A549 (cell line): ENCODE results near the gene SIGLEC5.

Source experiments
- CEBPB ChIP-seq, 2 experiments: fragments of >200 bp in 1 of 2; sonication (Bioruptor Twin) in 1 of 2; formaldehyde crosslinking in 1 of 2; IDR thresholded peaks; 2 replicates each; pipeline ENCODE4 v1.6.1; 2012 to 2016
- CTCF ChIP-seq: fragments of >200 bp; sonication (Bioruptor Twin); formaldehyde crosslinking; IDR thresholded peaks from 3 replicates; pipeline ENCODE4 v1.5.1; 2016
- EP300 ChIP-seq, 2 experiments: fragments of >200 bp; sonication (Bioruptor Twin); formaldehyde crosslinking; IDR thresholded peaks; 2 replicates in 1 of 2; 3 replicates in 1 of 2; pipeline ENCODE4 v1.6.1; 2016 to 2017
- HOXA7 ChIP-seq: fragments of 250-450 bp; sonication (Bioruptor Pico); IDR thresholded peaks from 2 replicates; pipeline ENCODE4 v1.5.0; 2020; ENCODE audit warnings: mild to moderate bottlenecking, moderate library complexity
- MAZ ChIP-seq: fragments of 150-350 bp; IDR thresholded peaks from 2 replicates; pipeline ENCODE4 v1.6.1; 2014; ENCODE audit warnings: antibody characterized with exemption, low read depth, low read length, borderline replicate concordance
- MYC ChIP-seq: IDR thresholded peaks from 2 replicates; pipeline ENCODE4 v1.6.1; 2012; ENCODE audit warnings: mild to moderate bottlenecking, inconsistent platforms, low read length, improper control_type of control experiment, borderline replicate concordance
- PBX3 ChIP-seq: IDR thresholded peaks from 2 replicates; pipeline ENCODE4 v1.6.1; 2012
- POLR2A ChIP-seq: IDR thresholded peaks from 2 replicates; pipeline ENCODE4 v1.6.1; 2012; ENCODE audit warnings: mild to moderate bottlenecking, low read length
- POLR2AphosphoS2 ChIP-seq: conservative IDR thresholded peaks from 2 replicates; pipeline ENCODE4 v1.6.1; 2012; ENCODE audit warnings: low read length, improper control_type of control experiment, inconsistent platforms
- RAD21 ChIP-seq, 2 experiments: fragments of >200 bp in 1 of 2; sonication (Bioruptor Twin) in 1 of 2; formaldehyde crosslinking in 1 of 2; IDR thresholded peaks in 1 of 2; conservative IDR thresholded peaks in 1 of 2; 2 replicates in 1 of 2; 3 replicates in 1 of 2; pipeline ENCODE4 v1.6.1; 2012 to 2018; ENCODE audit warnings: inconsistent platforms in 1 of 2
- REST ChIP-seq: fragments of 200-600 bp; sonication (generic); IDR thresholded peaks from 2 replicates; pipeline ENCODE4 v1.6.1; 2016; ENCODE audit warnings: antibody characterized with exemption, mild to moderate bottlenecking, moderate library complexity
- TF ChIP-seq, protein P1 (sequence below): IDR thresholded peaks from 2 replicates; pipeline ENCODE4 v1.6.1; 2012; ENCODE audit warnings: low read depth, borderline replicate concordance

DNA sequence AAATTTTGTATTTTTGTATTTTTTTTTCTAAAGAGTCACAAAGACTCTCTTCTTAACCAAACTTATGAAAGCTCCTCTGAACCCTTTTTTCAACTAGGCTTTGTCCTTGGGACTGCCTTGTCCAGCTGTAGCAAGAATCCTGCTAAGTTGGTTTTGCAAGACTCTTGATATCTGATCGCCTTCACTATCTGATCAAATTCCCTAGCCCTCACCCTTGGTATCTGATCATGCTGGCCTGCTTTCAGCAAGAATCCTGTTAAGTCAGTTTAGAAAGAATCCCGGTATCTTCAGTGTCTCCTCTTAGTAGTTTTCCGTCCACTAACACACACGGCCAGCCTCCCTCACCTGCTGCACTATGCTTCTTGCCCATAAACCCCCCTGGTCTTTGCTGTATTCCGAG, 1.9 kb upstream of the SIGLEC5 start:
- TF ChIP-seq POLR2A (no peak), PBX3 (no peak), RAD21 (conservative IDR thresholded peaks at IDR 0.05 in 1 of 2, IDR thresholded peaks at IDR 0.05 in 1 of 2) (no peak), MAZ (no peak), HOXA7 (CRISPR knock-in tag) (no peak), CTCF (no peak), MYC (no peak), POLR2AphosphoS2 (no peak), EP300 (IDR thresholded peaks at IDR 0.05) (no peak), CEBPB (IDR thresholded peaks at IDR 0.05) (no peak), REST (no peak)
- TF ChIP-seq, protein P1, sequence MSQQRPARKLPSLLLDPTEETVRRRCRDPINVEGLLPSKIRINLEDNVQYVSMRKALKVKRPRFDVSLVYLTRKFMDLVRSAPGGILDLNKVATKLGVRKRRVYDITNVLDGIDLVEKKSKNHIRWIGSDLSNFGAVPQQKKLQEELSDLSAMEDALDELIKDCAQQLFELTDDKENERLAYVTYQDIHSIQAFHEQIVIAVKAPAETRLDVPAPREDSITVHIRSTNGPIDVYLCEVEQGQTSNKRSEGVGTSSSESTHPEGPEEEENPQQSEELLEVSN: no peak
